Lower leg skin (tissue), 3 donors: Measurements from ENCODE around the gene TAF3.

Experiments
- CTCF ChIP-seq, 3 donors: fragments of 450-650 bp; IDR thresholded peaks; one replicate each; pipeline ENCODE4 v1.5.1; 2016; ENCODE audit warnings: antibody characterized with exemption in 3 of 3, mild to moderate bottlenecking in 3 of 3, moderate library complexity in 2 of 3
- POLR2A ChIP-seq, 2 donors: fragments of 450-650 bp; IDR thresholded peaks; one replicate each; pipeline ENCODE4 v1.6.1; 2016 to 2017; ENCODE audit warnings: antibody characterized with exemption in 2 of 2, mild to moderate bottlenecking in 1 of 2, moderate library complexity in 1 of 2

- TF ChIP-seq CTCF (IDR thresholded peaks at IDR 0.05): no peak
- no peak for TF ChIP-seq POLR2A (IDR thresholded peaks at IDR 0.05)
Measured at GRCh38 chr10:7795605-7796004, 22.7 kb upstream of the TAF3 start.
